WERI-Rb-1 (cell line): ENCODE results near the gene PCYT2.
A peak's percentile ranks its signal among the peaks of the same experiment; 100 is the strongest.

ENCODE experiments used
- DNase-seq: peaks from one replicate; pipeline ENCODE4 v3.0.0-alpha.2; 2020
- H3K27ac ChIP-seq: fragments of 250-450 bp; sonication (Bioruptor Pico); 2 replicates; pipeline ENCODE4 v1.5.1; 2020; ENCODE audit warnings: mild to moderate bottlenecking, moderate library complexity
- H3K27me3 ChIP-seq: fragments of 250-450 bp; sonication (Bioruptor Pico); 2 replicates; pipeline ENCODE4 v1.5.1; 2021; ENCODE audit warnings: mild to moderate bottlenecking, low read depth, moderate library complexity; ENCODE audit not compliant: insufficient read depth, severe bottlenecking
- H3K36me3 ChIP-seq: fragments of 250-450 bp; sonication (Bioruptor Pico); 2 replicates; pipeline ENCODE4 v1.5.1; 2020; ENCODE audit warnings: mild to moderate bottlenecking, moderate library complexity
- H3K4me3 ChIP-seq: 2 replicates; pipeline ENCODE4 v1.5.1; 2011; ENCODE audit warnings: low read depth, mild to moderate bottlenecking, control low read depth, low read length
- H3K9me3 ChIP-seq: fragments of 250-450 bp; sonication (Bioruptor Pico); 2 replicates; pipeline ENCODE4 v1.5.1; 2021; ENCODE audit warnings: mild to moderate bottlenecking, moderate library complexity; ENCODE audit not compliant: severe bottlenecking
- CTCF ChIP-seq: IDR thresholded peaks from 2 replicates; pipeline ENCODE4 v1.5.1; 2011; ENCODE audit warnings: low read depth, mild to moderate bottlenecking, control low read depth, inconsistent platforms, low read length

Gene PCYT2

GRCh38 chr17:81890447-81891302 lies 20.5 kb downstream of the PCYT2 start:
- no peaks in the 10 kb centered on the region for H3K9me3 ChIP-seq
- no peak for DNase-seq
- H3K27ac ChIP-seq, result peak overlapping the region; percentile 90
- H3K4me3 ChIP-seq, result peak overlapping the region; percentile 93
- no peak for TF ChIP-seq CTCF
- no peaks in the 10 kb centered on the region for H3K27me3 ChIP-seq
- peaks cover 74% of the 10 kb centered on the region for H3K36me3 ChIP-seq

DNA sequence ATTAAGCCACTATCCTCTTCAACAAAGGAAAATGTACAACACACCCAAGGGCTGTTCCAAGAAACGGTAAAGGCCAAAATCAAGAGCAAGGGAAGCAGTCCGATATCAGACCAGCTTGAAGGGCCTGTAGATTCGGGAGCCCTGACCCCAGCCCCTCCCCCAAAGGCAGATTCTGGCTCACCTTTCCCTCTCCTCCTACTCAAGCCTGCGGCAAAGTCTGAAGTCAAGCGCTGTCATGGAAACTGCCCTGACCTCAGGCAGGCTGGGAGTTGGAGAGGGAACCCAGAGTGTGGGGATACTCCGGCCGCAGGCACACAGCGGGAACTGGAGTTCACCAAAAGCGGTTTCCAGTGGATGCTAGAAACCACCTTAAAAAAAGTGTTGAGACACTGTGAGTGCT lies 21.6 kb downstream of the PCYT2 start:
- no peak overlapping the region for H3K4me3 ChIP-seq
- H3K9me3 ChIP-seq, result no peaks in the 10 kb centered on the region
- peaks cover 76% of the 10 kb centered on the region for H3K36me3 ChIP-seq
- H3K27ac ChIP-seq, result no peak overlapping the region; the same call in none of the 2 replicates
- TF ChIP-seq CTCF, result no peak
- no peaks in the 10 kb centered on the region for H3K27me3 ChIP-seq
- DNase-seq, result no peak

- no peaks in the 10 kb centered on the region for H3K9me3 ChIP-seq
- peaks cover 76% of the 10 kb centered on the region for H3K36me3 ChIP-seq
- TF ChIP-seq CTCF, result no peak
- H3K27me3 ChIP-seq, result no peaks in the 10 kb centered on the region
- no peak overlapping the region; the same call in 1 of the 2 replicates for H3K27ac ChIP-seq
- no peak for DNase-seq
- no peak overlapping the region for H3K4me3 ChIP-seq
Observed at GRCh38 chr17:81888988-81889595, 22.1 kb downstream of the PCYT2 start.

DNA sequence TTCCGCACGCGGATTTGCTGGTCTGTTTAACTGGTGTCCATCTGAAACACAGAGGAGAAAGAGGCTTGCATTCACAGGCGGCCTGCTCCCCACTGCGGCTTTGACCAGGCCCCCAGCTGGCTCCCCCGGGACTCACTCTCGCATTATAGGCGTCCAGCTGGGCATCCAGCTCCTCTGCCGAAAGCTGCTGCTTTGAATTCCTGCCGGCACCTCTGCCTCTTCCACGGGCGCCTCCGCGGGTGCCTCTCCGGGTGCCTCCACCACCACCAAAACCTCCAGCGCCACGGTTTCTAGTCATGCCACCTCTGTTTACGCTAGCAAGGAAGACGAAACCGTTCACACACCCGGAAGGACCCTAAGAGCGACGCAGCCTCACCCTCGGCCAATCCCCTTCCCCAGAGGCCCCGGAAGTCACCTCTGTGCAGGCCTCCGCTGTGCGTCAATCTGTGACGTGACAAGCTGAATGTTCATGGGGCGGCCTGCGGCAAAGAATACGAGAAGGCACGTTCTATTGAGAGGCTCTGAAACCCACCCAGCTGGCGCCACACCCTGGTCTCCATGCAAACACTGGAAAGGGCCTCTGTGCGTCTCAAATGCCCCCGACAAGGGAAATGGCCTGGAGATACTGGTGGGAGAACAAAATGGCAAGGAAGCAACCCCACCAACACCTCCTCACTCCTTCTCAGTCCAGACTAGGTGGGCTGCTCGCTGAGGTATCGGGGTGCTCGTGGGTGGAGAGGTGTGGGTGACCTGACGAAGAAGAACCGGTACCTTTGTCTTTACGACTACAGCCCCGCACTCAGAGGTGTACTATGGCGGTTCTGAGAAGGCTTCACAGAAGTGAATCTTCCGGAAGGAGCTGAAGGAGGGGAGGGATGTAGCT lies 22.9 kb downstream of the PCYT2 start:
- H3K27ac ChIP-seq, result no peak overlapping the region

More for the DNA sequence above, 22.9 kb downstream of the PCYT2 start:
- Histone ChIP-seq H3K36me3 (peaks cover 79% of the 10 kb centered on the region), H3K27me3 (no peaks in the 10 kb centered on the region), H3K4me3 (no peak overlapping the region), H3K9me3 (no peaks in the 10 kb centered on the region)
- DNase-seq, result no peak
- no peak for TF ChIP-seq CTCF
